GM23248 (cell line): ENCODE data around the gene THADA.

Experiments
- EZH2 ChIP-seq: fragments of 200-600 bp; sonication (generic); IDR thresholded peaks from 2 replicates; pipeline ENCODE4 v1.6.1; 2018; ENCODE audit warnings: antibody characterized with exemption, mild to moderate bottlenecking; ENCODE audit not compliant: insufficient read depth, poor library complexity, severe bottlenecking
- EZH2phosphoT487 ChIP-seq: fragments of 200-600 bp; sonication (generic); IDR thresholded peaks from 2 replicates; pipeline ENCODE4 v1.6.1; 2018; ENCODE audit warnings: antibody characterized with exemption, moderate library complexity, mild to moderate bottlenecking, low read depth; ENCODE audit not compliant: insufficient read depth

DNA sequence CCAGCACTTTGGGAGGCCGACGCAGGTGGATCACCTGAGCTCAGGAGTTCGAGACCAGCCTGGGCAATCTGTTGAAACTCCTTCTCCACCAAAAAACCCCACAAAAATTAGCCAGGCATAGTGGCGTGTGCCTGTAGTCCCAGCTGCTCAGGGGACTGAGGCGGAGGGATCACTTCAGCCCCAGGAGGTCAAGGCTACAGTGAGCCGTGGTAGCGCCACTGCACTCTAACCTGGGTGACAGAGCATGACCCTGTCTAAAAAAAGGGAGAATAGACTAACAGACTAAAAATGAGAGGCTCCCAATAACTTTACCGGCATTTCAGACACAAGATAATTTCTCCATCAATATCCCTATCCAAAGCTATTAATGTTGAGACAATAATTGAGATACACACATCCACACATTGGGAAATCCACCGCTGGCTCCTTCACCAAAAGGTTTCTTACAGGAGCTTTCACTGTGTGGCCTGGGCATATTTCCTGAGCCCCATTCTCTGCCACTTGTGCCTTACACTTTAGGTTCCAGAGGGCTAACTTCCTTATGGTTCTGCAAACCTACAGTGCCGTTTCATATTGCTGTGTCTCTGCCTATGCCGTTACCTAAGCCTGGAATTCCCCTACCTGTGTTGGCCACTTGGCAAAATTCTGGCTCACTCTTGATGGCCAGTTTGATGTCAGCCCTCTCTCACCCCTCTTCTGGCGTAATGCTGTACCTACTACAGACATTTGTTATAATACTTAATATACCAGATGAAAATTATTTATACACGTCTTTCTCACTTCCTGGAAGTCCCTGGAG is 253.7 kb downstream of the THADA start:
- no peak for TF ChIP-seq EZH2
- no peak for TF ChIP-seq EZH2phosphoT487
